ENCODE measurements around the gene JAG1.
A peak's percentile ranks its signal among the peaks of the same experiment; 100 is the strongest.

The JAG1 gene

DNA sequence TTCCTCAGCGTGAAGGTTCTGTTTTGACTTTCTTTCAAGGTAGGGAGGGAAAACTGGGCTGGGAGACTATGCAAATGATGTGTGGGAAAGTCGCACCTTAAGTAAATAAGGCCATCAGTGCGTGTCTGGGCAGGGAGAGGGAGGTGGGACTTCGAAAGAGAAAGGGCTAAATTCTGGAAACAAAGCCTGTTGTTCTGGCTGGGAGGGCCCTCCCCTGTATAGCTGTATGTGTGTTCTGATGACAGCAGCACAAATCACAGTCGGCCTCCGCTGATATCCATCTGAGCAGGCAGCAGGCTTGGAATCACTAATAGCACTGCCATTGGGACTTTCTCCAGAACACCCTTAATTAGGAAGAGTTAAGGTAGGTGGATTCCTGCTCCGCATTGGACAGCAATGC is 19.2 kb downstream of the JAG1 start:
- H3K4me1 ChIP-seq: peaks cover 40% of the 10 kb centered on the region
- H2AFZ ChIP-seq: peak overlapping the region; percentile 7
- no peaks in the 10 kb centered on the region for H3K9me3 ChIP-seq (ENCODE audit: control insufficient read depth, low read length)
- peak overlapping the region; percentile 44 for H3K4me2 ChIP-seq (ENCODE audit: low read length)
- no peak overlapping the region for H3K9ac ChIP-seq
- no peaks in the 10 kb centered on the region for H3K27me3 ChIP-seq (ENCODE audit: control insufficient read depth, insufficient read depth, low read length)
- H3K4me3 ChIP-seq (ENCODE audit: low read depth, low read length): peak overlapping the region; percentile 27
- H3K79me2 ChIP-seq: peaks cover 22% of the 10 kb centered on the region
- peak overlapping the region; percentile 80 for H3K27ac ChIP-seq
- no peaks in the 10 kb centered on the region for H3K36me3 ChIP-seq (ENCODE audit: control insufficient read depth, insufficient read depth, low read length)
- TF ChIP-seq, protein P1, sequence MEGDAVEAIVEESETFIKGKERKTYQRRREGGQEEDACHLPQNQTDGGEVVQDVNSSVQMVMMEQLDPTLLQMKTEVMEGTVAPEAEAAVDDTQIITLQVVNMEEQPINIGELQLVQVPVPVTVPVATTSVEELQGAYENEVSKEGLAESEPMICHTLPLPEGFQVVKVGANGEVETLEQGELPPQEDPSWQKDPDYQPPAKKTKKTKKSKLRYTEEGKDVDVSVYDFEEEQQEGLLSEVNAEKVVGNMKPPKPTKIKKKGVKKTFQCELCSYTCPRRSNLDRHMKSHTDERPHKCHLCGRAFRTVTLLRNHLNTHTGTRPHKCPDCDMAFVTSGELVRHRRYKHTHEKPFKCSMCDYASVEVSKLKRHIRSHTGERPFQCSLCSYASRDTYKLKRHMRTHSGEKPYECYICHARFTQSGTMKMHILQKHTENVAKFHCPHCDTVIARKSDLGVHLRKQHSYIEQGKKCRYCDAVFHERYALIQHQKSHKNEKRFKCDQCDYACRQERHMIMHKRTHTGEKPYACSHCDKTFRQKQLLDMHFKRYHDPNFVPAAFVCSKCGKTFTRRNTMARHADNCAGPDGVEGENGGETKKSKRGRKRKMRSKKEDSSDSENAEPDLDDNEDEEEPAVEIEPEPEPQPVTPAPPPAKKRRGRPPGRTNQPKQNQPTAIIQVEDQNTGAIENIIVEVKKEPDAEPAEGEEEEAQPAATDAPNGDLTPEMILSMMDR (IDR thresholded peaks at IDR 0.05): no peak

- Histone ChIP-seq H2AFZ (no peak overlapping the region), H3K36me3 (ENCODE audit: control insufficient read depth, insufficient read depth, low read length) (no peaks in the 10 kb centered on the region), H3K27me3 (ENCODE audit: control insufficient read depth, insufficient read depth, low read length) (no peaks in the 10 kb centered on the region), H3K9ac (no peak overlapping the region), H3K4me3 (ENCODE audit: low read depth, low read length) (peak overlapping the region; percentile 27), H3K79me2 (peaks cover 23% of the 10 kb centered on the region), H3K27ac (peak overlapping the region; percentile 80), H3K4me2 (ENCODE audit: low read length) (peak overlapping the region; percentile 44), H3K9me3 (ENCODE audit: control insufficient read depth, low read length) (no peaks in the 10 kb centered on the region), H3K4me1 (peaks cover 40% of the 10 kb centered on the region)
- TF ChIP-seq, protein P1 (IDR thresholded peaks at IDR 0.05): no peak
Observed at GRCh38 chr20:10654250-10654610, 19.6 kb downstream of the JAG1 start.

DNA sequence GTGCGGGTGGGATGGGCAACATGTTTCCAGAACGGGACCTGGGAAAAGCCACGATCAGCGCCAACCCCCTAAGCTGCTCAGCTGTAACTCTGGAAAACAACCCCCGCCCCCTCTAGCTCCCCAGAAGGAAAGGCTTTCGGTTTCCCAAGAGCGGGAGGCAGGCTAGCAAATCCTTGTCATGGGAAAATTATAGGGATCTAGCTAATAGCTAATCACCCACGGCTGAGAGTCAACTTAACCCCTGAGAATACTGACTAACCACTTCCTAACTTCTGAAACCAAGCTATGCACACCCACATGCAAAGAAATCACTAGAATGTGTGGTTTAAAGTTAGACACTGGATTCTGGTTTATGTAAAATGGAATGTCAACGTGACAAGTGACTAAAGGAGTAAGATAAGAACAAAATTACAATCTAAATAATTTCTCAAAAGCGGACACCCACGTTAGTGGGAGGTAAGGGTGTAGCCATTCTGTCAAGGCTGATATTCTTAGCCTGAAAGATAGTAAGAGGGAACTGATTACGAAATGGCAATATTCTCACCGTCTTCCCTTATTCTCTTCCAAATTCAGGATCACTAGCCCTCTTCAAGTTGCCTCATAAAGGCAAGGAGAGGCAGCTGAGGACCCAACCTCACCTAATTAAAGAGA is 20.1 kb downstream of the JAG1 start:
- H3K36me3 ChIP-seq (ENCODE audit: control insufficient read depth, insufficient read depth, low read length): no peaks in the 10 kb centered on the region
- peak overlapping the region; percentile 0 for H3K4me2 ChIP-seq (ENCODE audit: low read length)
- H3K27me3 ChIP-seq (ENCODE audit: control insufficient read depth, insufficient read depth, low read length): no peaks in the 10 kb centered on the region
- TF ChIP-seq, protein P1 (IDR thresholded peaks at IDR 0.05): no peak
- H3K4me3 ChIP-seq (ENCODE audit: low read depth, low read length): no peak overlapping the region
- no peaks in the 10 kb centered on the region for H3K9me3 ChIP-seq (ENCODE audit: control insufficient read depth, low read length)
- H2AFZ ChIP-seq: no peak overlapping the region
- peak overlapping the region; percentile 80 for H3K27ac ChIP-seq
- peaks cover 23% of the 10 kb centered on the region for H3K79me2 ChIP-seq
- no peak overlapping the region for H3K9ac ChIP-seq
- peaks cover 40% of the 10 kb centered on the region for H3K4me1 ChIP-seq

DNA sequence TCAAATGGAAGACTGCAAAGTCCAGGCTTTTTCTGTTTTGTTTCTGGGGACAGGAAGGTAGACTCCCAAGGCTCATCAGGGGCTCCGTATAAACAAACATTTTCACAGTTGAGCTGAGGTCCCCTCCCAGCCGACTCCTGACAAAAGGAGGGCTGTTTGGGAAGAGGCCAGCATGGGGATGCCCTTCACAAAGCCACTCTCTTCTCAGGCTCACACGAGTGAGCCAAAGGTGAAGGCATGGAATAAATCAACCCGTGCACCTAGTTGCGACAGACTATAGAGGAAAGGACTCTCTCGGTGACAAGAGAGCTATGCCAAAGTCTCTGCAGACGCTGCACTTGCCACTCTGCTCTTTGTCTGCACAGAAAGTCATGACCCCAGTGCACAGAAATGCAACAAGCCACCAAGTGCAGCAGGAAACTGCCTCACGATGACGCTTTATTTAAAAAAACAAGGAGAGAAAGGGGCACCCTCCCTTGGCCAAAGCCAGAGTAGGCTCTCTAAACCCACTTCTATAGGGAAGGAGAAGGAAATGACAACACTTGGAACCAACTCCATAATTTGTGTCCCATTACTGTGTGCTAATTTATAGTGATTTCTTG is 21.0 kb downstream of the JAG1 start:
- Histone ChIP-seq H3K4me2 (ENCODE audit: low read length) (no peak overlapping the region), H3K4me3 (ENCODE audit: low read depth, low read length) (no peak overlapping the region), H3K9ac (no peak overlapping the region), H3K36me3 (ENCODE audit: control insufficient read depth, insufficient read depth, low read length) (no peaks in the 10 kb centered on the region), H2AFZ (peak overlapping the region; percentile 16), H3K27me3 (ENCODE audit: control insufficient read depth, insufficient read depth, low read length) (no peaks in the 10 kb centered on the region), H3K9me3 (ENCODE audit: control insufficient read depth, low read length) (no peaks in the 10 kb centered on the region), H3K27ac (peak overlapping the region; percentile 39), H3K79me2 (peaks cover 22% of the 10 kb centered on the region), H3K4me1 (peaks cover 40% of the 10 kb centered on the region)
- TF ChIP-seq, protein P1 (IDR thresholded peaks at IDR 0.05): no peak

DNA sequence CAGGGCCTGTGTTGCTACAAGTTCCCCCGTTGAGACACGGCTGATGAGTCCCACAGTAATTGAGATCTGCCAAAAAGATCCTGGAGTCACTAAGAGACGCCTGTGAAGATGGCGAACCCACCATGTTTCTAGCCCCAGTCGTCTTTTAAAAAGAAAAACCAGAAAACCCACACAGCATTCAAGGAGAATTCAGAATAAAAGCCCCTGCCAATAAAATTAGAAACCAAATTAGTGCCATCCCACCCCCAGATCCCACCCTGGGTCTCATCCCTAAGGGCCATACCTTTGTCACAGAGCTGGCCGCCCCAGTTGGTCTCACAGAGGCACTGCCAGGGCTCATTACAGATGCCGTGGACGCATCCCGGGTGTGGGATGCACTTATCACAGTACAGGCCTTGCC is 21.6 kb downstream of the JAG1 start:
- Histone ChIP-seq H3K4me2 (ENCODE audit: low read length) (no peak overlapping the region), H3K9me3 (ENCODE audit: control insufficient read depth, low read length) (no peaks in the 10 kb centered on the region), H3K4me1 (peaks cover 40% of the 10 kb centered on the region), H3K79me2 (peaks cover 20% of the 10 kb centered on the region), H3K36me3 (ENCODE audit: control insufficient read depth, insufficient read depth, low read length) (no peaks in the 10 kb centered on the region), H3K4me3 (ENCODE audit: low read depth, low read length) (no peak overlapping the region), H2AFZ (no peak overlapping the region), H3K27ac (peak overlapping the region; percentile 39), H3K9ac (no peak overlapping the region), H3K27me3 (ENCODE audit: control insufficient read depth, insufficient read depth, low read length) (no peaks in the 10 kb centered on the region)
- TF ChIP-seq, protein P1 (IDR thresholded peaks at IDR 0.05): no peak
